Muscle of arm (tissue), 12 donors: ENCODE results near the gene NT5M. TPM values are rescaled to one million over a fixed set of nuclear protein-coding genes. Genes with fewer than 3 reads are reported as not detected.

Experiments
- DNase-seq: peaks from one replicate; pipeline ENCODE4 v3.0.0-alpha.2; 2013
- polyA plus RNA-seq, 12 donors: library from polyadenylated mRNA; unstranded; fragments of 120-200 nt; gene quantifications; one replicate each; pipeline ENCODE4 v1.2.1, GENCODE V29; 2013; ENCODE audit not compliant: insufficient read length in 12 of 12

NT5M gene
- polyA plus RNA-seq, 12 donors, result 3.7 to 7.9 (median 5.7) TPM; not detected in 2

- no peak for DNase-seq
Observed at GRCh38 chr17:17342242-17342945, 39.2 kb downstream of the NT5M start.

- DNase-seq, result no peak
Observed at GRCh38 chr17:17343160-17343735, 40.1 kb downstream of the NT5M start.

DNA sequence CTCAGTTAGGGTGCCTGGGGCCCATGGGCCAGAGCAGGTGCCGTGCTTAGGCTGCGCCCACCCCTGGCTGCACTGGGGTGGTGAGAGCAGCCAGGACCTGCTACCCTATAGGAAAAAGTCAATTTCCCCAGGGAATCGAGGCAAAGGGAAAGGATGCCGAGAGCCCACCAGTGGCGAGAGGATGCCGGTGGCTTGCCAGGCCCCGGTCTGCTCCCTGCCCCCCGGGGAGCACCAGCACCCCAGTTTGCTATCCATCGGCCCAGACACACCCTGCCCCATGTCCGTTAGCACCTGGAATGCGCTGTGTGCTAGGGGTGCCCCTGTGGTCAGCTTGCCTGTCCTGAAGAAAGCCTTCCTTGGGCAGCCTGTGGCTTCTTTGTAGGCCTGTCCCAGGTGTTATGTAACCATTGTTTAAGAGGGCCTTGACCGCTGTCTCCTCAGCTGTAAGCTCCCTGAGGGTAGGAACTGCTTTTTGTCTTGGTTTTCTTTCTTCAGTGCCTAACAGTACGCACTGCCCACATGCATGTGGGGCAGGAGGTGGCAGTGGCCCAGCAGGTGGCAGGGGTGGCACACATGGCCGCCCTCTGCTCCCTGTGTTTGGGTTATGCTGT is 40.8 kb downstream of the NT5M start:
- no peak for DNase-seq

- no peak for DNase-seq
Observed at GRCh38 chr17:17344507-17345293, 41.5 kb downstream of the NT5M start.

DNA sequence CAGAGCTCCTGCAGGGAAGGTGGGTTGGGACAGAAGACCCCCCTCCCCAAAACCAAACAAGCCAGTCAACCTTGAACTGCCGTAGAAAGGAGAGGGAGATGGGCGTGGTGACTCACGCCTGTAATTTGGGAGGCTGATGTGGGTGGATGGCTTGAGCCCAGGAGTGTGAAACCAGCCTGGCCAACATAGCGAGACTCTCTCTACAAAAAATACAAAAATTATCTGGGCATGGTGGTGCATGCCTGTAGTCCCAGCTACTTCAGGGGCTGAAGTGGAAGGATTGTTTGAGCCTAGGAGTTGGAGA is 42.1 kb downstream of the NT5M start:
- DNase-seq, result no peak

- no peak for DNase-seq
Observed at GRCh38 chr17:17345686-17346427, 42.7 kb downstream of the NT5M start.

DNA sequence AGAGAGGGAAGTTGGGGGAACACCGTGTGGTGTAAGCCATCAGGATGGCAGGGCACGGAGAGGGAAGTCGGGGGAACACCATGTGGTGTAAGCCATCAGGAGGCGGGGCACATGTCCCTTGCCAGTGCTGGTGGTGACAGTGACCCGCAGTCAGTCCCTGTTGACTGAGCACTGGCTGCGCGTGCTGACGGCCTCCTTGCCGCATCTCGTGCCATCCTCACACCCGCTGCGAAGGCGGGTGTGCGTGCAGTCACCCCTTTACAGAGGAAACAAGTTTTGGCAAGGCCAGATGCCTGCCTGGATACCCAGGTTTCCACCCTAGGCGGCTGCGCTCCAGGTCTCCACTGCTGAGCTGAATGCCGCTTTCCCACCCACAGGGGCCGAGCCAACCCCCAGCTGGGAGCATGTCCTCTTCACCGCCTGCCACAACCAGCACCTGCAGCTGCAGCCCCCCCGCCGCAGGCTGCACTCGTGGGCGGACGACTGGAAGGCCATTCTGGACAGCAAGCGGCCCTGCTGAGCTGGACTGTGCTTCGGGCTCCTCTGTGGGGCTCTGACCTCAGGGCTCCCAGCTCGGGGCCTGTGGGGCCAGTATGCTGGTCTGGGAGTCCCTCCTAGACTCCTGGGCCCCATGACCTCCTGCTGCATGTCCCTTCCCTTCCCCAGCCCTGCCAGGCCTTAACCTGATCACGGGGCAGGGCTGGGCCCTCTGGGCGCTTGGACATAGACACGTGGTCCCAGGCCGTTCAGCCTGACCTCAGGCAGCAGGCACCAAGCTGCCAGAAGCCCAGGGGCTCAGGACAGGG is 43.5 kb downstream of the NT5M start:
- no peak for DNase-seq

GRCh38 chr17:17347234-17347955 is 44.2 kb downstream of the NT5M start:
- DNase-seq, result no peak

- no peak for DNase-seq
Observed at GRCh38 chr17:17347956-17348871, 45.0 kb downstream of the NT5M start.

DNA sequence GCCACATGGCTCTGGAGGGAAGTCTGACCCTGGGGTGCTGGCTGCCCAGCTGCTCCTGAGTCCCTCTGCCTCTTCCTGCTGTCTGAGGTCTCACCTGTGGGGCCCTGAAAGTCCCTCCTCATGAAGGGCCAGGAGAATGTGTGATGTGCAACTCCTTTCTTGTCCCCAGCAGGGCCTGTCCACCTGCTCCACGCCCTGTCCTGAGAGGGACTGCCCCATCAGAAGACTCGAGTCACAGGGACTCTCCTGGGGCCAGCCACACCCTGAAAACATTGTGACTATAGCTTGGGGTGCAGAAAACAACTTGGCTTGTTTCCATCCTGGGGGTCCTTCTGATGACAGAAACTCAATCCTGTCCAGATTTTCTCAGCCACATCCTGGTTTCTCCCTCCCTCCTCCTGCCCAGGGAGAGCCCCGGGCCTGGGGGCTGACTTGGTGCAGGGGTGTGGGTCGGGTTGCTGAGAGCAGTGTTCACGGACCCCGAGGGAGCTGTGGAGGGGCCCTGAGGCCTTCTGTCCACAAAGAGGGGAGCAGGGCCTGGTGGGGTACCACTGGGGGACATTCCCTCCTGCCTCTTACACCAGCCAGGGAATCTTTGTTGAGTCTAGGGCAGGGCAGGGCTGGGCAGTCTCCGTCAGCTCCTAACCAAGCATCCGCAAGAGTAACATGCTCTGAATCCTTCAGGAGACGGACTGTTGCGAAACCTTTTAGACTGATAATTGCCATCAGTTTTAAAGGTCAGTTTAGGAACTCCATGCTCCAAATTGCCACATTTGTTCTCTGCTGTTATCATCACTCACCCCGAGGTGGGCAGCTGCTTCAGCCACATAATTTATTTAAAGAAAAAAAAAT is 45.9 kb downstream of the NT5M start:
- no peak for DNase-seq

GRCh38 chr17:17349724-17350106 is 46.5 kb downstream of the NT5M start:
- no peak for DNase-seq

- no peak for DNase-seq
Observed at GRCh38 chr17:17350491-17351355, 47.5 kb downstream of the NT5M start.

DNA sequence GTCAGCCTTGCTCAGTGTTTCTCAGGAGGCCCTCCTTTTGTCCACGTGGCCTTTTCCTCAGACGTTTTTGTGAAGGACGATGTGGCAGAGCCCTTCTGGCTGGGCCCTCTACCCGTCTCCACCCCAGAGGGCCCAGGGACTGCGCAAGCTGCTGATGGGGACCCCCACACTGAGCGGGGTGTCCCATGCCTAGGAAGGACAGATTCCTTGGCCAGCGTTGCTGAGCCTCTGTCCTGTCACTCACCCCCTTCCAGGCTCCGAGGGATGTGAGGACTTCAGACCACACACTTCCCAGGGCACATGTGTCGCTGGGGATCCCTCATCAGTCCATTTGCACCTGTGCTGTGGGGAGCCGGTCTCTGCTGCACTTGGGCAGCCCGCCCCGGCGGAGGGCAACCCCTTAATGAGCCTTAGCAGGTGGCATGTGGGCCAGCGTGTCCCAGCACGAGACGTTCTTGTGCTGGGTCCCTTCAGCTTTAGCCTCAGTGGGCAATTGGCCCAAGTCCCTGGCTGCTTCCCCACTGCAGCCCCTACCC is 48.3 kb downstream of the NT5M start:
- no peak for DNase-seq

DNA sequence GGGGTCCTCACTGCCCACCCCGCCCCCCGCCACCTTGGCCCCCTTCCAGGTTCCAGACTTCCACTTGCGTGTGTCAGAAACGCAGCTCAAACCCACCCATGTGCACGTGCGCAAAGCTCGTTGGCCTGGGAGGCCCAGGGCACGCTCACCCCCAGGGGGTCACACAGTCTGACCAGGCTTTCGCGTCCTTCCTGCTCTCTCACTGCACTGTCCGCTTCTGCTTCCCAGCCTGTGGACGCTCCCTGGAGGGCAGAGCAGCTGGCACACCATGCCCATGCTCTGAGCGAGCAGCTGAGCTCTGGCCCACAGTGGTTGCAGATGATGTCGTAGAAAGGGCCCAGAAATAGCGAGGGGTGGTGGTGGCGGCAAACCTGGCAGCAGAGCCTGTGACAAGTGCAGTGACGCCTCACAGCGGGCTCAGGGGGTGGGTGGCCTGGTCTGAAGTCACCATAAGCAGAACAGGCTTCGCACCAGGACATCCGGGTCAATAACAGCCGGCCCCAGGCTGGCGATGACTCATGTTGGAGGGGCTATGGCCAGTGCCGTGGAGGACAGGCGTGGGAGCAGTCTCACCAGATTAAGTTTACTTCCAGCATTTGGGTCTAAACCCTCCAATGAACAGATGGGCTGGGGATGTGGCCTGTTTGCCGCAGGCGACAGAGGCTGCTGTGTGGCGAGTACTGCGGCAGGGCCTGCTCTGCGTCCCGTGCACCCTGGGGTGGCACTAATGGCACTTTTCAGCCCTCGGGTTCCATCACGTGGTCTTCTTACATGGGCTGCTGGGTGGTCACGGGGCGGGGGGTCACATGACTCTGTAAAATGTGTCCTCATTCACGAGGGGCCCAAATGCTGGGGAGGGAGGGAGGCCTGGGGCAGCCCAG is 49.0 kb downstream of the NT5M start:
- DNase-seq, result no peak

- DNase-seq, result no peak
Observed at GRCh38 chr17:17352836-17353624, 49.9 kb downstream of the NT5M start.
